ENCODE data around the gene ALOX12. TPM values are rescaled to one million over a fixed set of nuclear protein-coding genes. Genes with fewer than 3 reads are reported as not detected.

ALOX12 gene
- total RNA-seq, result 0.09 TPM in 1 of 2 replicates, not detected in the other

GRCh38 chr17:6995500-6996255, at the start of gene ALOX12:
Gene ALOX12, plus strand, starts transcription at chr17:6996049. Its CDS starts 69 bp downstream, at chr17:6996118.

GRCh38 chr17:7022781-7023571, 27.1 kb downstream of the ALOX12 start, which contains the start of gene BCL6B:
Gene BCL6B, plus strand, starts transcription at chr17:7023050. Its CDS starts 622 bp downstream, at chr17:7023672.

GRCh38 chr17:7035591-7036368, 39.9 kb downstream of the ALOX12 start, which contains the start of gene SLC16A13:
Gene SLC16A13, plus strand, starts transcription at chr17:7036015. Its CDS starts 368 bp downstream, at chr17:7036383.

GRCh38 chr17:7043497-7044198, 47.8 kb downstream of the ALOX12 start, which contains the start of gene SLC16A11:
Gene SLC16A11, minus strand, starts transcription at chr17:7044092. Its CDS starts 579 bp downstream, at chr17:7043513.

Other genes with a start within 250 kb of the ALOX12 start
- 27.4 and 42.6 TPM in 2 replicates for gene XAF1, start 240.0 kb upstream of the ALOX12 start, total RNA-seq
- 0.09 TPM in 1 of 2 replicates, not detected in the other for gene FBXO39, start 219.8 kb upstream of the ALOX12 start, total RNA-seq
- gene TEKT1, start 164.3 kb upstream of the ALOX12 start, total RNA-seq, result not detected in 2 replicates
- 28.1 and 30.4 TPM in 2 replicates for gene RNASEK, start 16.6 kb downstream of the ALOX12 start, total RNA-seq
- gene BCL6B, start 27.0 kb downstream of the ALOX12 start, total RNA-seq, result under 0.01 and 0.16 TPM in 2 replicates
- gene SLC16A13, start 40.0 kb downstream of the ALOX12 start, total RNA-seq, result 0.26 and 0.47 TPM in 2 replicates
- gene SLC16A11, start 48.0 kb downstream of the ALOX12 start, total RNA-seq, result 0.16 and 0.26 TPM in 2 replicates
- gene CLEC10A, start 84.2 kb downstream of the ALOX12 start, total RNA-seq, result not detected in 2 replicates
- gene ASGR2, start 118.8 kb downstream of the ALOX12 start, total RNA-seq, result not detected in 2 replicates
- gene ASGR1, start 183.3 kb downstream of the ALOX12 start, total RNA-seq, result 0.86 and 1.6 TPM in 2 replicates
- 14.3 and 16.3 TPM in 2 replicates for gene DLG4, start 223.8 kb downstream of the ALOX12 start, total RNA-seq
- gene ACADVL, start 223.9 kb downstream of the ALOX12 start, total RNA-seq, result 233 and 286 TPM in 2 replicates
- gene DVL2, start 238.5 kb downstream of the ALOX12 start, total RNA-seq, result 106 and 115 TPM in 2 replicates
- gene PHF23, start 243.4 kb downstream of the ALOX12 start, total RNA-seq, result 29.5 and 39.6 TPM in 2 replicates
- gene GABARAP, start 246.4 kb downstream of the ALOX12 start, total RNA-seq, result 192 and 205 TPM in 2 replicates